ENCODE results near the gene EPHB2.

EPHB2 gene

GRCh38 chr1:22780696-22781095 is 70.1 kb downstream of the EPHB2 start:
- no peak for DNase-seq (ENCODE audit: low read depth in 2 of 2)

- DNase-seq (ENCODE audit: low read depth in 2 of 2) = no peak
Observed at GRCh38 chr1:22781483-22781882, 70.8 kb downstream of the EPHB2 start.

- DNase-seq (ENCODE audit: low read depth in 2 of 2) = no peak
Observed at GRCh38 chr1:22782406-22782805, 71.8 kb downstream of the EPHB2 start.

GRCh38 chr1:22784317-22784716 is 73.7 kb downstream of the EPHB2 start:
- no peak for DNase-seq (ENCODE audit: low read depth in 2 of 2)

GRCh38 chr1:22784737-22785136 is 74.1 kb downstream of the EPHB2 start:
- no peak for DNase-seq (ENCODE audit: low read depth in 2 of 2)

GRCh38 chr1:22786101-22786500 is 75.5 kb downstream of the EPHB2 start:
- DNase-seq (ENCODE audit: low read depth in 2 of 2) = no peak

GRCh38 chr1:22786719-22787489 is 76.3 kb downstream of the EPHB2 start:
- no peak for DNase-seq (ENCODE audit: low read depth in 2 of 2)

GRCh38 chr1:22787636-22788035 is 77.0 kb downstream of the EPHB2 start:
- no peak for DNase-seq (ENCODE audit: low read depth in 2 of 2)

GRCh38 chr1:22788254-22788661 is 77.6 kb downstream of the EPHB2 start:
- DNase-seq (ENCODE audit: low read depth in 2 of 2) = no peak

GRCh38 chr1:22789356-22789994 is 78.8 kb downstream of the EPHB2 start:
- no peak for DNase-seq (ENCODE audit: low read depth in 2 of 2)

GRCh38 chr1:22790232-22791008 is 79.8 kb downstream of the EPHB2 start:
- no peak for DNase-seq (ENCODE audit: low read depth in 2 of 2)

- DNase-seq (ENCODE audit: low read depth in 2 of 2) = no peak
Observed at GRCh38 chr1:22791831-22792347, 81.2 kb downstream of the EPHB2 start.

- no peak for DNase-seq (ENCODE audit: low read depth in 2 of 2)
Observed at GRCh38 chr1:22792396-22793160, 81.9 kb downstream of the EPHB2 start.

GRCh38 chr1:22793647-22794046 is 83.0 kb downstream of the EPHB2 start:
- no peak for DNase-seq (ENCODE audit: low read depth in 2 of 2)

- no peak for DNase-seq (ENCODE audit: low read depth in 2 of 2)
Observed at GRCh38 chr1:22794647-22795365, 84.2 kb downstream of the EPHB2 start.

GRCh38 chr1:22795366-22795714 is 84.7 kb downstream of the EPHB2 start:
- no peak for DNase-seq (ENCODE audit: low read depth in 2 of 2)

GRCh38 chr1:22796642-22797041 is 86.0 kb downstream of the EPHB2 start:
- no peak for DNase-seq (ENCODE audit: low read depth in 2 of 2)

- no peak for DNase-seq (ENCODE audit: low read depth in 2 of 2)
Observed at GRCh38 chr1:22798083-22798482, 87.4 kb downstream of the EPHB2 start.

GRCh38 chr1:22799971-22800370 is 89.3 kb downstream of the EPHB2 start:
- DNase-seq (ENCODE audit: low read depth in 2 of 2) = no peak

- DNase-seq (ENCODE audit: low read depth in 2 of 2) = no peak
Observed at GRCh38 chr1:22800629-22801028, 90.0 kb downstream of the EPHB2 start.

GRCh38 chr1:22801347-22801746 is 90.7 kb downstream of the EPHB2 start:
- no peak for DNase-seq (ENCODE audit: low read depth in 2 of 2)

Measured in stimulated activated CD4-positive, alpha-beta T cell treated with anti-CD3 and anti-CD28 coated beads, Interleukin-1b, Interleukin-23, amount 100 ng/mL, for 1 hour (primary cell).